ENCODE measurements around the gene VSNL1. TPM values are rescaled to one million over a fixed set of nuclear protein-coding genes. Genes with fewer than 3 reads are reported as not detected.

Gene VSNL1
- total and polyA plus RNA-seq, 2 experiments from 2014 or later = 3.9 to 4.1 TPM

- no peak for DNase-seq (ENCODE audit: low read depth in 1 of 2, low spot score in 1 of 2)
- TF ChIP-seq, protein P1, sequence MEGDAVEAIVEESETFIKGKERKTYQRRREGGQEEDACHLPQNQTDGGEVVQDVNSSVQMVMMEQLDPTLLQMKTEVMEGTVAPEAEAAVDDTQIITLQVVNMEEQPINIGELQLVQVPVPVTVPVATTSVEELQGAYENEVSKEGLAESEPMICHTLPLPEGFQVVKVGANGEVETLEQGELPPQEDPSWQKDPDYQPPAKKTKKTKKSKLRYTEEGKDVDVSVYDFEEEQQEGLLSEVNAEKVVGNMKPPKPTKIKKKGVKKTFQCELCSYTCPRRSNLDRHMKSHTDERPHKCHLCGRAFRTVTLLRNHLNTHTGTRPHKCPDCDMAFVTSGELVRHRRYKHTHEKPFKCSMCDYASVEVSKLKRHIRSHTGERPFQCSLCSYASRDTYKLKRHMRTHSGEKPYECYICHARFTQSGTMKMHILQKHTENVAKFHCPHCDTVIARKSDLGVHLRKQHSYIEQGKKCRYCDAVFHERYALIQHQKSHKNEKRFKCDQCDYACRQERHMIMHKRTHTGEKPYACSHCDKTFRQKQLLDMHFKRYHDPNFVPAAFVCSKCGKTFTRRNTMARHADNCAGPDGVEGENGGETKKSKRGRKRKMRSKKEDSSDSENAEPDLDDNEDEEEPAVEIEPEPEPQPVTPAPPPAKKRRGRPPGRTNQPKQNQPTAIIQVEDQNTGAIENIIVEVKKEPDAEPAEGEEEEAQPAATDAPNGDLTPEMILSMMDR (IDR thresholded peaks at IDR 0.05; ENCODE audit: low read depth, low read length) = no peak
- Histone ChIP-seq H3K4me1 (ENCODE audit: low read depth) (no peaks in the 10 kb centered on the region), H3K9me3 (ENCODE audit: low read depth) (no peaks in the 10 kb centered on the region), H3K27ac (no peak overlapping the region), H3K36me3 (no peaks in the 10 kb centered on the region), H3K4me3 (no peak overlapping the region), H3K27me3 (peaks cover 22% of the 10 kb centered on the region)
Observed at GRCh38 chr2:17547737-17548136, 7.2 kb downstream of the VSNL1 start.

DNA sequence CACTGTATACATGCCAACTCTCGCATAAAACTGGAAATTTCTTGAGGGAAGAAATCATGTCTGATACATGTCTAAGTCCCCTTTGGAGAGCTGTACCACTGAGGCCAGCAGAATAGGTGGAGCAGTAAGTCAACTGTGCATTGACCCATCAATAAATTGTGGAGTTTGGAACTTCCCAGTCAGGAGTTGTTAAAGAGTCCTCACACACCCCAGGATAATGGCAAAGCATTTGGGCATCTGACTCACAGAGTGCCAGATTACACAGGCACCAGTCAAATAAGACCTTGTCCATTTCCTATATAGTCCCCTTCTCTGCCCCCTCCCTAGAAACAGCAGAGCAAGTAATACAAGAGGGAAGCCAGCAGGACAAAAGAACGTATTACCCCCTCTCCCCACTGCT lies 10.4 kb downstream of the VSNL1 start:
- no peak for DNase-seq (ENCODE audit: low read depth in 1 of 2, low spot score in 1 of 2)
- no peaks in the 10 kb centered on the region for H3K27me3 ChIP-seq
- H3K9me3 ChIP-seq (ENCODE audit: low read depth) = no peaks in the 10 kb centered on the region
- no peaks in the 10 kb centered on the region for H3K4me1 ChIP-seq (ENCODE audit: low read depth)
- no peak overlapping the region for H3K4me3 ChIP-seq
- H3K27ac ChIP-seq = no peak overlapping the region
- H3K36me3 ChIP-seq = no peaks in the 10 kb centered on the region
- TF ChIP-seq, protein P1 (IDR thresholded peaks at IDR 0.05; ENCODE audit: low read depth, low read length) = no peak

GRCh38 chr2:17555150-17555549 lies 14.7 kb downstream of the VSNL1 start:
- DNase-seq (ENCODE audit: low read depth in 1 of 2, low spot score in 1 of 2) = no peak
- TF ChIP-seq, protein P1 (IDR thresholded peaks at IDR 0.05; ENCODE audit: low read depth, low read length) = no peak
- Histone ChIP-seq H3K4me1 (ENCODE audit: low read depth) (no peaks in the 10 kb centered on the region), H3K27ac (no peak overlapping the region), H3K4me3 (no peak overlapping the region), H3K36me3 (no peaks in the 10 kb centered on the region), H3K27me3 (no peaks in the 10 kb centered on the region), H3K9me3 (ENCODE audit: low read depth) (no peaks in the 10 kb centered on the region)

- H3K27ac ChIP-seq = no peak overlapping the region
- no peaks in the 10 kb centered on the region for H3K9me3 ChIP-seq (ENCODE audit: low read depth)
- DNase-seq (ENCODE audit: low read depth in 1 of 2, low spot score in 1 of 2) = no peak
- H3K36me3 ChIP-seq = no peaks in the 10 kb centered on the region
- no peak overlapping the region for H3K4me3 ChIP-seq
- no peaks in the 10 kb centered on the region for H3K27me3 ChIP-seq
- TF ChIP-seq, protein P1 (IDR thresholded peaks at IDR 0.05; ENCODE audit: low read depth, low read length) = no peak
- H3K4me1 ChIP-seq (ENCODE audit: low read depth) = no peaks in the 10 kb centered on the region
Observed at GRCh38 chr2:17557596-17557995, 17.1 kb downstream of the VSNL1 start.

- no peaks in the 10 kb centered on the region for H3K4me1 ChIP-seq (ENCODE audit: low read depth)
Observed at GRCh38 chr2:17558053-17558452, 17.6 kb downstream of the VSNL1 start.

More at GRCh38 chr2:17558053-17558452, 17.6 kb downstream of the VSNL1 start:
- Histone ChIP-seq H3K36me3 (no peaks in the 10 kb centered on the region), H3K9me3 (ENCODE audit: low read depth) (no peaks in the 10 kb centered on the region), H3K27me3 (no peaks in the 10 kb centered on the region), H3K27ac (no peak overlapping the region), H3K4me3 (no peak overlapping the region)
- DNase-seq (ENCODE audit: low read depth in 1 of 2, low spot score in 1 of 2) = no peak
- TF ChIP-seq, protein P1 (IDR thresholded peaks at IDR 0.05; ENCODE audit: low read depth, low read length) = no peak

Data from cardiac muscle cell (in vitro differentiated cells and primary cell).